Central memory CD4-positive, alpha-beta T cell (primary cell): Measurements from ENCODE around the gene SP3.
"Not testable (repeated sequence)": the region's sequence is repeated elsewhere in the genome, so short reads cannot be mapped to it uniquely, and the experiment has no call there.

Source experiments
- DNase-seq: peaks from one replicate; pipeline ENCODE4 v3.0.0; 2022

Gene SP3

GRCh38 chr2:173941567-173941966, 23.6 kb downstream of the SP3 start:
- no peak for DNase-seq

GRCh38 chr2:173940208-173941020, 24.8 kb downstream of the SP3 start:
- no peak for DNase-seq

GRCh38 chr2:173938700-173939384, 26.3 kb downstream of the SP3 start:
- no peak for DNase-seq

GRCh38 chr2:173935305-173935704, 29.9 kb downstream of the SP3 start:
- no peak for DNase-seq

- no peak for DNase-seq
These were observed 30.3 kb downstream of the SP3 start for GRCh38 chr2:173934895-173935294.

- DNase-seq = no peak
These were observed 33.4 kb downstream of the SP3 start for GRCh38 chr2:173931751-173932150.

DNA sequence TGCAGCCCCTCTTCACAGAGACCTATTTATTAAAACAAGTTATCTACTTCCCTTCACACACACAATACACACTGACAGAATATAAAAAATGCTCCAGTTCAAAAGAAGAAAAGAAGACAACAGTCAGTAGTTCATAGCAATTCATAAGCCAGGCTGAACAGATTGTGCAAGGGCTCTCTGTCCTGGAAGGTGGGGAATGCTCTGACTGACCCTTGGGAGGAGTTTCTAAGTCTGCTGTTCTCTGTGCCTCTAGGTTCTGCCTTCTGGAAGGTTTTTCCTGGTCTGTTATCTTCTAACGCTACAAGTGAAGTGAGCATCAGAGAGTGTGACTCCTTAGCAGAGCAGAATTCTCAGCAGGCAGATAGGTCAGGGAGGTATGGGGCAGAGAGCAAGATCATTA, 35.7 kb downstream of the SP3 start:
- DNase-seq = no peak

DNA sequence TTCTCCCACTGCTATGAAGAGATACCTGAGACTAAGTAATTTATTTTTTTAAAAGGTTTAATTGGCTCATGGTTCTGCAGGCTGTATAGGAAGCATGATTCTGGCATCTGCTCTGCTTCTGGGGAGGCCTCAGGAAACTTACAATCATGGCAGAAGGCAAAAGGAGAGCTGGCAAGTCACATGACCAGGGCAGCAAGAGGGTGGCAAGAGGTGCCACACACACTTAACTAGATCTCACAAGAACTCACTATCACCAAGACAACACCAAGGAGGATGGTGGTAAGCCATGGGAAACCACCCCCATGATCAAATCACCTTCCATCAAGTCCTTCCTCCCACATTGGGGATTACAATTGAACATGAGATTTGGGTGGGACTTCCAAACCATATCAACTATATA, 38.3 kb downstream of the SP3 start:
- DNase-seq = no peak

DNA sequence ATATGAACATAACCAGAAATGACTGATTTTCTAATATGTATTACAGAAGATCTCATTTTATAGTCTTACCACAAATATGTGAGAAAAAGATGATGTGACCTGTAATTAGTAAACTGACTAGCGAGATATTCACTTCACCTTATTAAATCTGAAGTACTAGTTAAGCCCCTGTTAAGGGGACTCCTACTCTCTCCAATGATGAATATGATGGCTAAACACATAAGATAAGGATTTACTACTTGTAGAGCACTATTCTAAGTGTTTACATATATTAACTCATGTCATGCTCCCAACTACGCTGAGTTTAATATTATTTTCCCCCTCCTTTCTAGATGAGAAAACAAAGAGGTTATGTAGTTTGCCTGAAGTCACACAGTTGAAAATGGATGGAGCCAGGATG, 40.9 kb downstream of the SP3 start:
- DNase-seq = no peak

DNA sequence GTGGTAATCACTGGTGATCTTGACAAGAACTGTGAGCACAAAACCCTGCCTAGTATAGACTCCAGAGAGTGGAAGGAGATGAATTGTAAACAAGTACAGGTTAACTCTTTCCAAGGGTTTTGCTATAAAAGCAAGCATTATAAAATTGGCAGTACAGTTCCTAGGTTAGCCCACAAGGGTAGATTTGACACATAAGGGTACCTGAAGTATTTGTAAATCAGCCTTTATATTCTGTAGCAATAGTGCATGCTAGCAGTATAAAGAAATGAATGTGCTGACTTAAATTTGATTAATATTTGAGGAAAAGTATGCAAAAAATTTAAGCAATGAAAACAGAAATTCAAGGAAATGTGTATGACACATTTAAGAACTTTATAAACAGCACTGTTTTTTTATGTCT, 42.4 kb downstream of the SP3 start:
- no peak for DNase-seq

GRCh38 chr2:173922068-173922467, 43.1 kb downstream of the SP3 start:
- no peak for DNase-seq

DNA sequence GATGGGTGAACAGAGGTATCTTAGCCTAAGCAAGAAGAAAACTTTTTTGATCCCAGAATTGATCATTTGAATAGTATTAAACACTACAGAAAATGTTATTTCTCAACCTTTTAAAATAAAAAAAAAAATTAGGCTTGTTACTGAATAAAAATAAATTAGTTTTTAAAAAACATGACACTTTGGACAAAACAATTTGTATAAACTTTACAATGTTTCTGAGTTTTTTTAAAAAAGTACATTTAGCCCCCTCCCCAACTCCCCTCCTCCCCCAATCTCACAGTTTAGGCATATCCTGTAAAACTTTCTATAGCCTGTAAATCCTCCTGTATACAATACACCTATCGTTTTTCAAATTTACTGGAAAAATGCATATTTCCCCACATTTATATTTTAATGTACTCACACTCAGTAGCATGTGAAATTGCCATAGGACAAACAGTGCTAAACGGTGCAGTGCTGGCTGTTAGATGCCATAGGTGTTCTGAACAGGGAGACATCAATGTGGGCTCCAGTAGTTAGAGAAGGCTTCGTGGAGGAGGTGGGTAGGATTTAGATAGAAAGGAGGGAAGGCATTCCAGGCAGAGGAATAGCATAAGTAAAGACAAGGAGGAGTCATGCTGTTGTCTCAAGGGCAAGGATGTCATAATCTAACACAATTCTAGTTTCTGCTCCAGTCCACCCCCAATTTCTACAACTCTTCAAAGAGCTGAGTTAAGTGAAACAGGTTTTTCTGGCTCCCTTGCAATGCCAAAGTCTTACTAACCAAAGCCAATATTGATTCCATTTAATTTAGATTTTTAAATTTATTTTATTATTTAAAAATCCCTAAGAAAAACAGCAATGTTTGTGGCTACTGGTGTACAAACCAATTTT, 50.9 kb downstream of the SP3 start:
- no peak for DNase-seq

GRCh38 chr2:173909846-173910245, 55.3 kb downstream of the SP3 start:
- DNase-seq = no peak

- no peak for DNase-seq
These were observed 58.5 kb downstream of the SP3 start for GRCh38 chr2:173906626-173907025.

DNA sequence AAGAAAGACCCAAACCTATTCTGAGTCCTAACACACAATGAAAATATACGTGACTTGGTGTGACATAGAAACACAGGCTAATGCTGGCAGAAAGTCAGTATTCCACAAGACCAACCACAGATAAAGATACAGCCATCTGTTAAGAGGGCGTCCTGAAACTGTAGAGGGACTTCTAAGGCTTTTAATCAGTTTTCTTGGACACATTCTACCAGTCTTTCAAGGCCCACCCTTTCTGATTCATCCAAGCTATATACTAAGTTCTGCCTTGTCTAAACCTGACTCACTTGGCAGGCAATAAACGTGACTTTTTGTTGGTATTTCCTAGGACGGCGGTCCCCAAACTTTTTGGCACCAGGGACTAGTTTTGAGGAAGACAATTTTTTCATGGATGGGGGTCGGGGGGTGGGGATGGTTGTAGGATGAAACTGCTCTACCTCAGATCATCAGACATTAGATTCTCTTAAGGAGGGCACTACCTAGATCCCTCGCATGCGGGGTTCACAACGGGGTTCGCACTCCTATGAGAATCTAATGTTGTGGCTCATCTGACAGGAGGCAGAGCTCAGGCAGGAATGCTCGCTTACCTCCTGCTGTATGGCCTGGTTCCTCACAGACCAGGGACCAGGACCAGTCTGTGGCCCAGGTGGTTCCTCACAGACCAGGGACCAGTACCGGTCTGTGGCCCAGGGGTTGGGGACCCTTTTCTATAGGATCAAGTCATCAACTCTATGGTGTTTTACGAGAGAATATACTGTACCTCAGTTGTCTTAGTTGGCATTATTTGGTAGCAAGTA, 61.4 kb downstream of the SP3 start:
- no peak for DNase-seq

DNA sequence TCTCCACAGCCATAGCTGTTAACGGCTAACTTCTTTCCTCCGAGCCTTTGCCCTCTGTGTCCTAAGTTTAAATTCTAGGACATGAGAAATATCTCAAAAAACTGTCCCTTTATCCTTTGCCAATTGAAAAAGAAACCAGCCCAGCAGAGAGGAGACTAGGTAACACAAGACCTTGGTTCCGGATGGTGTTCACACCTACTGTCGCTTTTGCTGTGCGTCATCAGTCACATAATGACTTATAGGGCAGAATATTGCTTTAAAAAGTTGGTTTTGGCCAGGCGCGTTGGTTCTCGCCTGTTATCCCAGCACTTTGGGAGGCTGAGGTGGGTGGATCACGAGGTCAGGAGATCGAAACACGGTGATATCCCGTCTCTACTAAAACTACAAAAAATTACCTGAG, 66.2 kb downstream of the SP3 start:
- DNase-seq = no peak

DNA sequence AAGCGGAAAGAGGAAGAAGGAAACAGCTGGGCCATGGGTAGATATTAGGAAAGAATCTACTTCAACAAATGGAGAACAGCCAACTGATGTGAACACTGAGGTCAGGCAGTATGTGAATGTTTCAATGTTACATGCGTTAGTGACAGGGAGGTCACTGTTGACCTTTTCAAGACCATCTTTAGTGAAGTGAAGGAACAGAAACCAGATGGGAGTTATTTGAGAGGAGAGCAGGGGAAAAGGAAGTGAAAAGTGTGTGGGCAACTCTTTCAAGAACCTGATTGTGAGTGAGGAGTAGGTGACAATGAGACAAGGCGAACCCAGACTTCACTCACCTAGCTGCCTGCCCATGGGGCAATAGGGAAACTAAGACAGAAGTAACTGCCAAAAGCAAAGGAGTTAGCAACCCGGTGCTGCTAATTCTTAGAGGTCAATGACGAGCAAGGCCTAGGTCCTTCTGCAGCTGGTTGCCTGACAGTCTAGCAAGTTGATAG, 67.0 kb downstream of the SP3 start:
- no peak for DNase-seq

DNA sequence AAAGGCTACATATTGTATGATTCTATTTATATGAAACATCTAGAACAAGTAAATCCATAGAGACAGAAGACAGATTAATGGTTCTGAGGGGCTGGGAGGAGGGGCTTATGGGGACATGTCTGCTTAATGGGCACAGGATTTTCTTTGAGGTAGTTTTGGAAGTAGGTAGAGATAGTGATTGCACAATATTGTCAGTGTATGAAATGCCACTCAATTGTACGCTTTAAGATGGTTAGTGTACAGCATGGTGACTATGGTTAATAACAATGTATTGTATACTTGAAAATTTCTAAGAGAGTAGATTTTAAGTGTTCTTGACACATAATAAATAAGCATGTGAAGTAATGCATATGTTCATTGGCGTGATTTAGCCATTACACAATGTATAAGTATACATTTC, 68.4 kb downstream of the SP3 start:
- DNase-seq = no peak

- no peak for DNase-seq
These were observed 72.8 kb downstream of the SP3 start for GRCh38 chr2:173892341-173892740.

DNA sequence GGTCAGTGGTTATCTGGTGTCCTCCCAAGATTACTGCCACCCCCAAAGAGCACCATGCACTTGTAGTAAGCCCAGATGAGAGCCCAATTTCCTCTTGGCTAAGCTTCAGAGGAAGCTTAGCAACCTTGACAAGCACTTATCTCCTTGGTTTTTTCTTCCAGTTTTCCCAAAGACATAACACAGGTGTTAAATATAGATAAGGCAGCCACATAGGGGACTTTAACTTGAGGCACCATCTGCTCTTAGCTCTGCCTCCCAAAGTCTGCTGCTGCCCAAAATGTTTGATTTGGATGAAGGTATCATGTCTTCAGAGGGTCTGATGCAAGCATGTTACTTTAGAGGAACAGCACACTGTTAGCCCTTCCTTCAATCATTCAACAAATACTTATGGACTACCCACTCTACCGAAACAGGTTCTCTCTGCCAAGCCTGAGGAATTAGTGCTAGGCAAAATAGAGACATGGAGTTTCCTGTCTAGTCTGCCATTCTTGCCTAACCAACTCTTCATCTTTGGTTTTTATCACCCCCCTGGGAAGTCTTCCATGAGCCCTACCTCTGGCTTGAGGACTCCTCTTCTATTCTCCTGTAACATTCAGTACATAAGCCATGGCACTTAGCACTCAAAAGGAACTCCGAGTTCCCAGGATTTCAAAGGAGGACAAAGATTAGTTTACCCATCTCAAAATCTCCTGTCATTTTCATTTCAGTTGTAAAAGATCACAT, 73.7 kb downstream of the SP3 start:
- DNase-seq = no peak

DNA sequence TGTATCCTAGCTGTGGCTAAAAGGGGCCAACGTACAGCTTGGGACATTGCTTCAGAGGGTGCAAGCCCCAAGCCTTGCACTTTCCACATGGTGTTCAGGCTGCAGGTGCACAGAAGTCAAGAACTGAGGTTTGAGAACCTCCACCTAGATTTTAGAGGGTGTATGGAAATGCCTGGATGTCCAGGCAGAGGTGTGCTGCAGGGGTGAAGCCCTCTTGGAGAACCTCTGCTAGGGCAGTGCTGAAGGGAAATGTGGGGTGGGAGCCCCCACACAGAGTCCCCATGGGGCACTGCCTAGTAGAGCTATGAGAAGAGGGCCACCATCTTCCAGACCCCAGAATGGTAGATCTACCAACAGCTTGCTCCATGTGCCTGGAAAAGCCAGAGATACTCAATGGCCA, 75.7 kb downstream of the SP3 start:
- DNase-seq = not testable (repeated sequence)

GRCh38 chr2:173886613-173887012, 78.6 kb downstream of the SP3 start:
- no peak for DNase-seq
